ENCODE measurements around the gene EDNRB. TPM values are rescaled to one million over a fixed set of nuclear protein-coding genes. Genes with fewer than 3 reads are reported as not detected.

EDNRB gene
- 14.3 and 14.6 TPM in 2 replicates for total RNA-seq

GRCh38 chr13:77918391-77919245, at the start of gene EDNRB:
Gene EDNRB (minus strand): TSS chr13:77918831. CDS start chr13:77918573, 258 bp downstream.

Other genes starting within 250 kb of the EDNRB start
- gene SLAIN1, start 221.1 kb downstream of the EDNRB start, total RNA-seq, result 0.65 TPM in 1 of 2 replicates, not detected in the other

Data from cardiac atrium fibroblast (primary cell).